Colon (tissue), 2 donors: ENCODE measurements around the gene SCUBE3.

ENCODE experiments used
- FAIRE-seq: peaks from 2 replicates; lab custom pipeline; 2012; peaks lifted over from hg19 to GRCh38; lab: Jason Lieb, UNC
- donor health status: control.
- donor health status: control.

The SCUBE3 gene

DNA sequence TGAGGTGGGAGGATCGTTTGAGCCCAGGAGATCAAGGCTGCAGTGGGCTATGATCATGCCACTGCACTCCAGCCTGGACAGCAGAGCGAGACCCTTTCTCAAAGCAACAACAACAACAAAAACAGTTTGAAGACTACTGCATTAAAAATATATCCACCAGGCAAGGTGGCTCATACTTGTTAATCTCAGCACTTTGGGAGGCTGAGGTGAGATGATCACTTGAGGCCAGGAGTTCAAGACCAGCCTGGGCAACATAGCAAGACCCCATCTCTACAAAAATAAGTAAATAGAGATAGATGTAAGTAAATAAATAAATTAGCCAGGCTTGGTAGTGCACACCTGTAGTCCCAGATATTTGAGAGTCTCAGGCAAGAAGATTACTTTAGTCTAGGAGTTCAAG is 58.2 kb downstream of the SCUBE3 start:
- FAIRE-seq, result no peak

DNA sequence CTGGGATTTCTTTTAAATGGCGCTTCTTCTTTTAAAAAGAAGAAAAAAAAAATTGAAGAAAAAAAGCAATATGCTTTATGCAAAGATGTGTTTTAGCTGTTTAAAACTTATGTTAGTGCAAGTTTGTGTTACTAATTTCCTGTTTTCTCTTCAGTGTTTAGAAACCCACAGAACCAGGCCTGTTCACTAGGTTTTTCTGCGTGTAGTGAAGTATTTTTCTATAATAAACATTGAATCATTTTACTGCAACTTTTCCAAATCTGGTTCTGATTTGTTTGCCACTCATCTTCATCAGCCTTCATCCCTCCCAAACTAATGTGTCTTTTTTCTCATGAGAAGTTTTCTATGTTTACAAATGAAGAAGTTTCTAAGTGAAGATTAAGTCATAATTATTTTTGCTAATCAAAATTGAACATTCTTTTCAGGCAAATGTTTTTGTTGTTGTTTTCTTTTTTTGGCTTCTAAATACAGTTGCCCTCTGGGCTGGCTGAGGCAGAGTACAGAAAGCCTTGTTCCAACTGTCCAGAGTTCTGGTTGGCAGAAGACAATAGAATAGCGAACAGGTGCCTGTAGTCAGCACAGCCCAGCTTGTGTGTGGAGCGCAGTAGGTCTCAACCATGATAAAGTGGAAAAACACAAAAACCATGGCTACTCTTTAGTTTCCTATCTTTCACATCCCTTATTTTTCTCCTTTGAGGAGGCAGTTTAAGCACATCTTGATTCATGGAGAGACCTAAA is 60.2 kb downstream of the SCUBE3 start:
- no peak for FAIRE-seq

DNA sequence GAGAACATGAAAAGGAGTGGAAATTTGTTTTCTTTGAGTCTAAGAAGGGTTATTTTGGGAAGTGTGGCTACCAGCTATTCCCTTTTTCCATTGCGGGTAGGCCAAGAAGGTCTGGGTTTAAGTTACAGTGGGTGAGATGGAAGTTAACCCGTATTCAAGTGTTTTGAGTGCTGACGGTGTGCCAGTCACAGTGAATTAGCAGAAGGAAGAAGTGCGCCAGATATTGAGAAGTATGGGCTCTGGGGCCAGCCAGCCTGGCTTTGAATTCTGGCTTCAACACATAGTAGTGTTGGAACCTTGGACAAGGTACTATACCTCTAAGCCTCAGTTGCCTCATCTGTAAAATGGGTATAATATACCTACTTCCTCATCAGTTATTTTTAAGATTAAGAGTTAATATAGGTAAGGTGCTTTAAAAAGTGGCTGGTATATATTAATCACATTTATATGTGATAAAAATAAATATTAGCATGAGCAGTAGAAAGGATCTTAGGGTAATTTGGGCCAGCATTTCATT is 62.0 kb downstream of the SCUBE3 start:
- FAIRE-seq, result no peak

DNA sequence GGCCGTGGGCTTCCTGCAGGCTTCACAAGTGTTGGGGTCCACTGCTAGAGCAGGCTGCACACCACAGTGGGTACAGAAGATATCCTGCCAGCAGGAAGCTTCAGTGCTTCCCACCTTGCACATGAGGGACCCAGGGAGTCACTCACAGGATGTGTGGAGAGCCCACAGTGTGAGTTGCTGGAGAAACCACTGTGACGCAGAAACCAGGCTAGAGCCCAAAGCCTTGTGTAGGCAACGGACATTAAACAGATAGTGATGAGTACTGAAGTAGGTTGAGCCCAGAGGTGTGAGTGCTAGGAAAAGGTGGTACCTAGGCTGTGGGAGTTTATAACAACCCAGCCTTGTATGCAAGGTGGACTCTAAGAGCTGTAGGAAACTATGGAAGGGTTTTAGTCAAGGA is 65.0 kb downstream of the SCUBE3 start:
- no peak for FAIRE-seq

DNA sequence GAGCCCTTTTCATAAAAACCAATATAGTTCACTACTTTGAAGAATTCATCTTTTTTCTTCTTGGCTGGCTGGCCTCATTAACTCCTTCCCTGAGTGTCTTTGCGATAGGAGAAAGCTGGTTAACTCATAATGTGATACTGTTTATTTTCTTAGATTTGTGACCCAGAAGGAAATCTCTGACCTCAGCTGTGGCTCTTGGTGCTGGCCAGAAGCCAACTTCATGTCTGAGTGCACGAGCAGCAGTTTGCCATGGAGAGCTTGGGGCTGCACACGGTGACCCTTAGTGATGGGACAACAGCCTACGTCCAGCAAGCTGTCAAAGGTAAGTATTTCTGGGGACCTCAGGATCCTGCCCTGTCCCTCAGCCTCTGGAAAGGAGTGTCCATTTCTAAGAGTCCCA is 67.1 kb downstream of the SCUBE3 start:
- no peak for FAIRE-seq

DNA sequence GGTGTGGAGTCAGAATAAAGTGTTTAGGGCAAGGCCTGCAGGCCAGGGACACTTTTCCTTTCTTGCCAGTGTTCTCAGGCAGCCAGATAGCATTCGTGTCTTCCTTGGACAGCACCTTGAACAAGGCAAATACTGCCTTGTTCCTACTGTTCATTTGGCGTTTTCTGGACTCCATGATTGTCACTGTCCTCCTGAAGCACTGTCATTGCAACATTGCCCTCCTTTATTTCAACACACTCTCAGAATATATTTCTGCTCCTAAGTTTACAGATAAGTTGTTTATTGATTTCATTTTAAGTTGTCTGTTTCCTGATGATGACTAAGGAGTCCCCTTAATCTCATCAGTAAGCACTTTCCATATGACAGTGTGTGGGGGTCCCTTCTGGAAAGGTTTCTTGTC is 68.7 kb downstream of the SCUBE3 start:
- no peak for FAIRE-seq

DNA sequence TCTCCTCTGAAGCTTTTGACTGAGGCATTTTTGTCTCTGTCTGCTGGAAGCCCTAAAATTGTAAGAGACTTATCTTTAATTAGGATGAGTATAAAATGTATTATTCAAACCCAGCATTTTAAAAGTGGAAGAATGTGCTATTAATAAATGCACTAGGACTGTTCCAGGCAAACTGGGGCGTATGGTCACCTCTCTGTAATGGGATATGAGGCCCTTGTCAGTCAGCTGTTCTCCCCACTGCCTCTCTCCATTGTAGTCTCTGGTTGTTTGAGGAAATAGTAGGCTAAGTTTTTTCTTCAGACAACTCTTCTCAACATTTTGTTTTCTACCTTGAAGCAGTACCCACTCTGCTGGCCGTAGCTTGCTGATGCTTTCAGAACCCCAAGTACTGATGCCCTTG is 69.6 kb downstream of the SCUBE3 start:
- FAIRE-seq, result no peak

DNA sequence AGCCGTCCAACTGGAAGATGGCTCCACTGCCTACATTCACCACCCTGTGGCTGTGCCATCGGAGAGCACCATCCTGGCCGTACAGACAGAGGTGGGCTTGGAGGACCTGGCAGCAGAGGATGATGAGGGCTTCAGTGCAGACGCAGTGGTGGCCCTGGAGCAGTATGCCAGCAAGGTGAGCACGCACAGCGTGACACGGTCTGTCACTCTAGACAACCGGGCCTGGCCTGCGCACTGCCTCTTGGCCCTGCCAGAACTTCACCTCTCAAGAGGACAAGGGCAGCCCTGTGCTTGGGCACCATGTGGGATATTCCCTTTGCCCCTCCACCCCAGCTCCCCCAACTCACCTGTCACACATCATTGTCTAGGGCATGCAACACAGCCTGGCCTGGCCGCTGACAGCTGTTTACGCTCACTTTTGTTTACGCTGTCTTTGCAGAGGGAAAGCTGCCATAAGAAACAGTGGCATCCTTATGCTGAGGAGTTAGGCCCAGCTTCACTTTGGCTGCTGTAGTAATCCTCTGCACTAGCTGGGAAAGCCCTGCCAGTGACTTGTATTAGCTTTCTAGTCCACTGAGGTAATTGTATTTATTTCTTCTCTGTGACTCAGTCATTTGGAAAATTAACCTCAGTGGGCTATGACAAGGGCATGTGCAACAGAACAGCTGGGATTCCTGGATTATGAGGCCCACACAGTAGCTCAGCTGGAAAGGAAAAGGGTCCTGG is 74.1 kb downstream of the SCUBE3 start:
- FAIRE-seq, result no peak

DNA sequence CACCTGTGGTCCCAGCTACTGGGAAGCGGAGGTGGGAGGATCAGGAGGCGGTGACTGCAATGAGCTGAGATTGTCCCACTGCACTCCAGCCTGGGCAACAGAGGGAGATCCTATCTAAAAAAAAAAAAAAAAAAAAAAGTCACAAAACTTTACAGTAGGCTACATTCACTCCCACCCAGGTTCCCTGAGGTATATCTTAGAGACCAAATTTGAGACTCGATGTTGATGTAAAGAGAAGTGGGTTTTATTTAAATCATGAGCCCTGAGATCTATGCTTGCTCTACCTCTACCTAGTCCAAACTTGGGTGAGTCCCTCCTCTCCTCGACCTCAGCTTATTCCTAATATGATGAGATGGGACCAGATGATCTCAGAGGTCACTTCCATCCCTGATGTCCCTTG is 75.1 kb downstream of the SCUBE3 start:
- no peak for FAIRE-seq

DNA sequence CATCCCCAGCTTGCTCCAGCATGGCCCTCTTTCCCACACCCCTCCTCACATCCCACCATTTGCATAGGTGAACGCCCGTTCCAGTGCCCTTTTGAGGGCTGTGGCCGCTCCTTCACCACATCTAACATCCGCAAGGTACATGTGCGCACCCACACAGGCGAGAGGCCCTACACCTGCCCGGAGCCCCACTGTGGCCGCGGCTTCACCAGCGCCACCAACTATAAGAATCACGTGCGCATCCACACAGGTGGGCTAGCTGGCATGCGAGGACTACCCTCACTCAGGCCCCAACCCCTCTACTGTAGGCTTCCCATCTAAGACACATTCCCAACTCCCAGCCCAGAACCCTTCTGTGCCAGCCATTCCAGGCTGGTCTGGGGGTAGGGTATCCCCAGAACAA is 77.7 kb downstream of the SCUBE3 start:
- no peak for FAIRE-seq

DNA sequence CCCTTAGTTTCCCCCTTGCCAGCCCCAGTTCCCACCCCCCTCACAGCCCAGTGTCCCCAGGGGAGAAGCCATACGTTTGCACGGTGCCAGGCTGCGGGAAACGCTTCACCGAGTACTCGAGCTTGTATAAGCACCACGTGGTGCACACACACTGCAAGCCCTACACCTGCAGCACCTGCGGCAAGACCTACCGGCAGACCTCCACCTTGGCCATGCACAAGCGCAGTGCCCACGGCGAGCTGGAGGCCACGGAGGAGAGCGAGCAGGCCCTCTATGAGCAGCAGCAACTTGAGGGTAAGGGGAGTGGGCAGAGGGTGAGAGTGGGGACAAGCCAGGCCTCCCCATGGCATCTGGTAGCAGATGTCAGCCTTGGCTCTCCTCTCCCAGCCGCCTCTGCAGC is 78.7 kb downstream of the SCUBE3 start:
- no peak for FAIRE-seq

DNA sequence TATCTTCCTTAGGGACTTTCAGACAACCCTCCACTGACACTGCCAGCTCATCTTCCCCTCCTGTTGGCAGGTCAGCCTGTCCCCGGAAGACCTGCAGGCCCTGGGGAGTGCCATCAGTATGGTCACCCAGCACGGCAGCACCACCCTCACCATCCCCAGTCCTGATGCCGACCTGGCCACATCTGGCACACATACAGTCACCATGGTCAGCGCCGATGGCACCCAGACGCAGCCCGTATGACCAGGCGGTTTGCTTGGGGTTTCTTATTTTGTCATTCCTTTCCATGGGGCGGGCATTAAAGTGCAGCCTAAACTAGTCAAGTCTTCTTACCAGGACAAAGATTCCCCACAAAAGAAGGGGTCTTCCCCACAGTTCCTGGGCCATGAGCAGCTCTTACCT is 79.9 kb downstream of the SCUBE3 start:
- FAIRE-seq, result no peak

DNA sequence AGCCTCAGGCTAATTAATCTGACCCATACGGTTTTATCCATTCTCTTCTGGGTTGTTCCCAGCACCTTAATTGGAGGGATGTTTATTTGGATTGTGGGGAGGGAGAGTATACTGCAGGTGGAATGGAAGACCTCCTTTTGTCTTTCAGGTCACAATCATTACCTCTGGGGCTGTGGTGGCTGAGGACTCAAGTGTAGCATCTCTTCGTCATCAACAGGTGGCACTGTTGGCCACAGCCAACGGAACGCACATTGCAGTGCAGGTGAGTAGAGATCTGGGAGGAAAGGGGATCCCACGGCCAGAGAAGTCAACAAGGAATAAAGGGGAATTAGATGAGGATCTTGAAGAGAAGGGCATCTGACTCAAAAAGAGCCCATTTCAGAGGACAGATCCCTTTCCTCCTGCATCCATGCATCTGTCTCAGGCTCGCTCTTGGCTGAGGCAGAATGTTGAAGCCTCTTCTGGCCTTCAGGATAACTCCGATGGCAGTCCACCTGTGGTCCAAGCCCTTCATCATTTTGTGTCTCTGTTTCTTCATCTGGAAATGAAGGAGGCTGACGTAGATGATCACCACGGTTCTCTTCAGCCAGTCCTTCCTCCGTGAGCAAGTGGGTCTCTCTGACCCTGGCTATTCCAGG is 80.7 kb downstream of the SCUBE3 start:
- no peak for FAIRE-seq

DNA sequence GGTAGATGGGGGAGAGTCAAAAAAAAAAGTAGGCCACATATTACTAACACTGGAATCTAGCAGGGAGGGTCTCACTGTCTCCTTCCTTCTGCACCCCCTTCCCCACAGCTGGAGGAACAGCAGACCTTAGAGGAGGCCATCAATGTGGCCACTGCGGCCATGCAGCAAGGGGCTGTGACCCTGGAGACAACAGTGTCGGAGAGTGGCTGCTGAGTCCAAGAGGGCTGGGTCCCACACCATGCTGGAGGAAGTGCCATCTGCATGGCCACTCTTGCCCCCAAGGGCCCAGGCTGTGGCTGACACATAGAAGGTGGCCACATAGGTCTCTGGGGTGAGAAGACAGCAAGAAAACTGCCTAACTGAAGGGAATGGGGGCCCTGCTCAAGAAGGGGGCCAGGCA is 81.3 kb downstream of the SCUBE3 start:
- FAIRE-seq, result no peak

DNA sequence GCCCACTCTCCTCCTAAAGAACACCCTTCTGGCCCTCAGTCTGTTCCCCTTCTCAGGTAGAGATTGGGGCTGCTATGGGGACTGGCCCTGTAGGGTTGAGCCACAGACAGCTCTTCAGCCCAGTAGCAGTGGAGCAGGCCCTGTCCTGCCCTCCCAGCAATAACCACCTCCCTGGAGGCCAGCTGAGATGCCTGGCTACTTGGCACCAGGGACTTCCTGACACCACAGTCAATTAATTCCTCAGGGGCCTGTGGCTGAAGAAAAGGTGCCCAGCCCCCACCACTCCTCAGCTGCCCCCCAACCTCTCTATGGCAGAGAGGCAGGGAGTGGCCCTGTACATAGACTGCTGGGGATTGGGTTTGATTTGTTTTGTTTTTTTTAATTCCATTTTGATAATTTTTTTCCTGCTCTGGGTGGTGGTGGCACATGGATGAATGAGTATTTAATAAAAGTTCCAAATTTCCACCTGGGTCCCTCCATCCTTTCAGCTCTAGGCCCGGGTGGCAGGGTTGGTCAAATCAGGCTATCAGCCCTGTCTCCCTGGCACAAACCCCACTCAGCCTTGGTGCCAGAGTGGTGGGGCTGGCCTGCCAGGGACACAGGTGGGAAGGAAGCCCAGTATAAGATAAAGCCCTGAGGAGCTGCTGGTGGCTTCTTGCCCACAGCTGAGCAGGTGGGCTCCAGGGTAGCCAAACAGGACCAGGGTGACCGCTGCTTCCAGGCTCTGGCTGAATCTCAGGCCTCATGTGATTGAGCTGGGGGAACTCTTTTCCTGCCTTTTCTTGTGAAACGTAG is 82.0 kb downstream of the SCUBE3 start:
- FAIRE-seq, result no peak

DNA sequence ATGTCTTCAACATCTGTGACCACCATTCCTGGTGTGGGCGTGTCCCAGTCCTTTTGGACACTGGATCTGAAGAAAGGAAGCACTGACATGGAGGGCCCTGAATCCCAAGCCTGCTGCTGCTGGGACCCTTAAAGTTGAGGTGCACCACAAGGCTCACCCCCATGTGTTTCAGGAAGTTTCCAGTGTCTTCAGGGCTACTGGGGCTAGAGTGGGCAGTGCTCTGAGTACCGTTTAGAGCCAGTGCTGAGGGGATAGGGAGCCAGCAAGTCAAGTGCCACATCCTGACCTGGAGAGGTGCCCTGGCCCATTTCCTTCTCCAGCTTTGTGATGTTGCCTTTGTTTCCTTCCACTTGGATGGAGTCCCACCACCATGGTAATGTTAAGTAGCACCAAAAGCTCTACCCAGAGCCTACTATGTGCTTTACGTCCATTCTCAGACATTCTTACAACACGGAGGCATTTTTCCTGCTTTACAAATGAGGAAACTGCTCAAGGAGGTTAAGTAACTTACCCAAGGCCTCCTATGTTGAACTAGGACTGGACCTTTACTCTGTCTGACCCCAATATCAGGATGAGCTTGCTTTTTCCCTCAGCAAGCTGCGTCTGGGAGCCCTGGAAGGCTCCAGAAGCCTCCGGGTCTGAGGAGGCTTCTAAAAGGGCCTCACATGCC is 83.3 kb downstream of the SCUBE3 start:
- no peak for FAIRE-seq

DNA sequence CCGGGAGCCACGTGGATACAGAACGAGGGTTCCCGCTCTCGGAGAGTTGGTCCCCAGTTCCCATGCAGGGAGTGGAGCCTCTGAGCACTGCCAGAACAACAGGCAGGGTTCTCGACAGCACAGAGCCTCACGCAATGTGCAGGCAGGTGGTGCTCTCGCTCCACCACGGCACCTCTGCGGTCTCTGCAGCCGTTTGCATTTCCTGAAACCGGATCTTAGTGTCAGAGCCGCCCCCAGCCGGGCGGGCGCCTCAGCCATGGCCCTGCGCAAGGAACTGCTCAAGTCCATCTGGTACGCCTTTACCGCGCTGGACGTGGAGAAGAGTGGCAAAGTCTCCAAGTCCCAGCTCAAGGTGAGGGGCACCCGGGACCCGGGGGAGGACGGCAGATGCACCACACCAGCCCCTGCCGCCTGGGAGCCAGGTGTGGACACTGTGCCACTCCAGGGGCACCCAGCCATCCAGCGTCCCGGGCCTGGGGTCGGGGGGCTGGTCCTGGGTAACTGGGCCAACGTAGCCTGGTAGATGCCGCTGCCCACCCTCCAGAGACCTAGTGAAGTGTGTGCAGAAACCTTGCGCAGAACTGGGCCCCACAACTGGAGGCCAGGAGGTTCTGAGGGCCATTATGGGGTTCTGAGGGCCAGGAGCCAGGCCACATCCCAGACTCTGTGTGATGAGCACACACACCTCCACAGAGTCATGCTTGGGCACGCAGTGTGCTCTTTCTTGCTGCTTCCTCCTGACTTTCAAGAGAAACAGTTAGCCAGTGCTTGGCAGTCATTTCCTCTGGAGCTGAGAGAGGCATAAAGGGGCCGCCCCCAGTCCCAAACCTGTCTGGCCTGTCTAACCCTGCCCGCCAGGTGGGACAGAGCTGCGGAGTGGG is 84.1 kb downstream of the SCUBE3 start, which contains the start of gene DEF6:
Gene DEF6 (plus strand): TSS at position 218 of the 881 bp plus-strand sequence. CDS start 39 bp downstream, at position 257.
- no peak for FAIRE-seq

DNA sequence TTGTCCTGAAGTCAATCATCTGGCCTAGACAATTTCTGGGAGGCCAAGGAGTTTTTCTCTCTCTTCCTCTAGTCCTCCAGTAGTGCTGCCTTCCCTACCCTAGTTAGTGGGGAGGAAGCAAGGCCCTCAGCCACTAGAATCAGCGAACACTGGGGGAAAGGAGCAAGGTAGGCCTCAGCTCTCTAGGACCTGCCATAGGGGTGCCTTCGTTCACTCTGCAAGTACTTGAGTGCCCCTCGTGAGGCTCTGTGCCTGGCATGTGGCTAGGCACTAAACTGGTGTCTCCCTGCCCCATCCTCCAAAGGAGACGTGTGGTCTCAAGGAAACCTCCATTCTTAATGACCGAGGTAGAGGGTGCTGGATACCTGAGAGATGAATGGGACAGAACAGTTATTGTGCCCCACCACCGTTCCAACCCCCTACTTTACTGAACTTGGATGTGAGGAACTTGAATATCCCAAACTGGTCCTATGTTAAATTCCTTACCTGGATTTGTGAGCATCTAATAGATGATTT is 84.9 kb downstream of the SCUBE3 start:
- FAIRE-seq, result no peak

DNA sequence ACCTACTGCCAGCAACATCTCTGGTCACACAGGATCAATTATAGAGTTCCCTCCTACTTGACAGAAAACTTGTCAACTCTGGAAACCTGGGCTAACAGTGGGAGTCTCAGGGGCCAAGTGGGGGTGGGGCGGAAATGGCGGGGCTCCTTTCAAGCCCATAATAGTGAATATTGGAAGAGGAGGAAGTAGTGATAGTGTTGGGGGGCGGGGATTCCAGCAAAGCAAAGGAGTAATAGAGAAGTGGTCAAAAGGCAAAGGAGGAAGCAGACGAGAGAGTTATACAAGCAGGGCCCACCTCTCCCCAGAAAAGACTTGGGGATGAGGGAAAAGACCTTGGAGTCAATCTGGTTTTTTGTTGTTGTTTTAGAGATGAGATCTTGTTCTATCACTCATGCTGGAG is 85.9 kb downstream of the SCUBE3 start:
- no peak for FAIRE-seq

DNA sequence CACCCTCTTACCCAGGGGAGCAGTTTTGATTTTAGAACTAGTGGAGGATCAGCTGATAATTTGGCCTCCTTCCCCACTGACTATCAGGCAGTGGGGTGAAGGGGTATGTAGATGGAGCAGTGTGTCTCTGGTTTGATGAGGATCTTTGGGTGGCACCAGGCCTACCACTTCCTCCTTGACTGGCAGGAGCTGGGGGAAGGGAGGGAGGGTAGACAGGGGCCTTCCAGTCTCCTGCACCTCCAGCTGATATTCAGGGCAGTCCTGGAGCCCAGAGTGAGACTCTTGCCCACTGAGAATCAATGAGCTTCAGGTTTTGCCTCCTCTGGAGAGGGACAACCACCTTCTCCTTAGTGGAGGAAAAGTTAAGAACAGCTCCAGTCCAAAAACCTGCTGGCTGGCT is 87.1 kb downstream of the SCUBE3 start:
- no peak for FAIRE-seq
